ENCODE data around the gene LUM. TPM values are rescaled to one million over a fixed set of nuclear protein-coding genes. Genes with fewer than 3 reads are reported as not detected.

The LUM gene
- total RNA-seq, 1 donor from 2014 or later: not detected

- ATAC-seq (ENCODE audit: low read depth): no peak
- POLR2A ChIA-PET: no interaction called here
- intact Hi-C loops (cut with micrococcal nuclease): no loop called here
- no peaks in the 10 kb centered on the region for H3K4me1 Mint-ChIP-seq
- DNase-seq: no peak
- H3K9me3 Mint-ChIP-seq: peaks cover 4% of the 10 kb centered on the region
- no peaks in the 10 kb centered on the region for H3K36me3 Mint-ChIP-seq (ENCODE audit: low read depth)
- no peak overlapping the region for H3K4me3 Mint-ChIP-seq
- no peak overlapping the region for H3K27ac Mint-ChIP-seq
- H3K27me3 Mint-ChIP-seq: no peaks in the 10 kb centered on the region
- no peak for TF ChIP-seq CTCF (IDR thresholded peaks at IDR 0.05)
- CTCF ChIA-PET: interaction anchor here (0.6 kb wide), 1 partner anchor 155 kb away, joined by 3 read pairs; no protein-coding TSS in a partner anchor
These were observed 22.6 kb upstream of the LUM start for GRCh38 chr12:91133871-91134270.

- H3K4me3 Mint-ChIP-seq: no peak overlapping the region
- intact Hi-C loops (cut with micrococcal nuclease): no loop called here
- H3K4me1 Mint-ChIP-seq: no peaks in the 10 kb centered on the region
- no peaks in the 10 kb centered on the region for H3K36me3 Mint-ChIP-seq (ENCODE audit: low read depth)
- H3K27ac Mint-ChIP-seq: no peak overlapping the region
- DNase-seq (no peak), ATAC-seq (ENCODE audit: low read depth) (no peak)
- ChIA-PET POLR2A (no interaction called here), CTCF (no interaction called here)
- H3K27me3 Mint-ChIP-seq: no peaks in the 10 kb centered on the region
- peaks cover 3% of the 10 kb centered on the region for H3K9me3 Mint-ChIP-seq
- no peak for TF ChIP-seq CTCF (IDR thresholded peaks at IDR 0.05)
These were observed 18.5 kb upstream of the LUM start for GRCh38 chr12:91129662-91130362.

- intact Hi-C loops (cut with micrococcal nuclease): no loop called here
These were observed 16.5 kb upstream of the LUM start for GRCh38 chr12:91127751-91128150.

GRCh38 chr12:91127306-91127705 lies 16.0 kb upstream of the LUM start:
- H3K36me3 Mint-ChIP-seq (ENCODE audit: low read depth): no peaks in the 10 kb centered on the region
- CTCF ChIA-PET: no interaction called here
- TF ChIP-seq CTCF (IDR thresholded peaks at IDR 0.05): no peak
- H3K4me3 Mint-ChIP-seq: no peak overlapping the region
- DNase-seq: no peak
- peaks cover 3% of the 10 kb centered on the region for H3K9me3 Mint-ChIP-seq
- H3K27me3 Mint-ChIP-seq: no peaks in the 10 kb centered on the region
- intact Hi-C loops (cut with micrococcal nuclease): no loop called here
- H3K4me1 Mint-ChIP-seq: no peaks in the 10 kb centered on the region
- POLR2A ChIA-PET: no interaction called here
- ATAC-seq (ENCODE audit: low read depth): no peak
- H3K27ac Mint-ChIP-seq: no peak overlapping the region

More at GRCh38 chr12:91127751-91128150, 16.5 kb upstream of the LUM start:
- ATAC-seq (ENCODE audit: low read depth) (no peak), DNase-seq (no peak)
- ChIA-PET CTCF (no interaction called here), POLR2A (no interaction called here)
- Mint-ChIP-seq H3K36me3 (ENCODE audit: low read depth) (no peaks in the 10 kb centered on the region), H3K27me3 (no peaks in the 10 kb centered on the region), H3K27ac (no peak overlapping the region), H3K9me3 (peaks cover 3% of the 10 kb centered on the region), H3K4me3 (no peak overlapping the region), H3K4me1 (no peaks in the 10 kb centered on the region)
- TF ChIP-seq CTCF (IDR thresholded peaks at IDR 0.05): no peak

GRCh38 chr12:91126516-91126915 lies 15.2 kb upstream of the LUM start:
- Mint-ChIP-seq H3K27ac (no peak overlapping the region), H3K27me3 (no peaks in the 10 kb centered on the region), H3K9me3 (peaks cover 3% of the 10 kb centered on the region), H3K36me3 (ENCODE audit: low read depth) (no peaks in the 10 kb centered on the region), H3K4me1 (no peaks in the 10 kb centered on the region), H3K4me3 (no peak overlapping the region)
- DNase-seq: no peak
- TF ChIP-seq CTCF (IDR thresholded peaks at IDR 0.05): no peak
- no peak for ATAC-seq (ENCODE audit: low read depth)
- intact Hi-C loops (cut with micrococcal nuclease): no loop called here
- ChIA-PET CTCF (no interaction called here), POLR2A (no interaction called here)
